K562 (cell line): ENCODE measurements around the gene SUMO3.

Experiments used
- ETV5 ChIP-seq: sonication (generic); formaldehyde crosslinking; IDR thresholded peaks from 2 replicates; pipeline ENCODE4 v1.4.0; 2020; ENCODE audit warnings: low read depth, mild to moderate bottlenecking, missing genetic modification reagents
- IRF2 ChIP-seq: sonication (generic); formaldehyde crosslinking; IDR thresholded peaks from 2 replicates; pipeline ENCODE4 v1.8.1; 2022; ENCODE audit warnings: mild to moderate bottlenecking, missing genetic modification reagents
- JUN ChIP-seq, 2 experiments: sonication (generic) in 1 of 2; formaldehyde crosslinking in 1 of 2; IDR thresholded peaks; 2 replicates each; pipeline versions ENCODE4 v1.6.1 to v1.8.0; 2012 to 2022; ENCODE audit warnings: borderline replicate concordance in 2 of 2, mild to moderate bottlenecking in 2 of 2, improper control_type of control experiment in 1 of 2, low read depth in 1 of 2, low read length in 1 of 2, missing genetic modification reagents in 1 of 2
- PHF20 ChIP-seq: fragments of 450-650 bp; IDR thresholded peaks from 2 replicates; pipeline ENCODE4 v1.6.1; 2018; ENCODE audit not compliant: partially characterized antibody
- SAFB2 ChIP-seq: fragments of 200-400 bp; formaldehyde crosslinking; IDR thresholded peaks from 2 replicates; pipeline ENCODE4 v1.6.1; 2018; ENCODE audit warnings: borderline replicate concordance, low read length, low read depth, moderate library complexity; ENCODE audit not compliant: severe bottlenecking
- SMARCB1 ChIP-seq: IDR thresholded peaks from 2 replicates; pipeline ENCODE4 v1.6.1; 2011; ENCODE audit warnings: improper control_type of control experiment, low read depth; ENCODE audit not compliant: insufficient read length
- SP1 ChIP-seq: sonication (generic); formaldehyde crosslinking; IDR thresholded peaks from 2 replicates; pipeline ENCODE4 v1.8.1; 2022; ENCODE audit warnings: mild to moderate bottlenecking, missing genetic modification reagents
- TF ChIP-seq, protein P1 (sequence below), 3 experiments: IDR thresholded peaks in 2 of 3; conservative IDR thresholded peaks in 1 of 3; 2 replicates each; pipeline ENCODE4 v1.5.1; 2011 to 2012; ENCODE audit warnings: low read length in 3 of 3, mild to moderate bottlenecking in 3 of 3, control low read depth in 2 of 3, improper control_type of control experiment in 1 of 3, inconsistent platforms in 1 of 3, low read depth in 1 of 3, mixed read lengths in 1 of 3, moderate library complexity in 1 of 3; ENCODE audit not compliant: insufficient read depth in 2 of 3

DNA sequence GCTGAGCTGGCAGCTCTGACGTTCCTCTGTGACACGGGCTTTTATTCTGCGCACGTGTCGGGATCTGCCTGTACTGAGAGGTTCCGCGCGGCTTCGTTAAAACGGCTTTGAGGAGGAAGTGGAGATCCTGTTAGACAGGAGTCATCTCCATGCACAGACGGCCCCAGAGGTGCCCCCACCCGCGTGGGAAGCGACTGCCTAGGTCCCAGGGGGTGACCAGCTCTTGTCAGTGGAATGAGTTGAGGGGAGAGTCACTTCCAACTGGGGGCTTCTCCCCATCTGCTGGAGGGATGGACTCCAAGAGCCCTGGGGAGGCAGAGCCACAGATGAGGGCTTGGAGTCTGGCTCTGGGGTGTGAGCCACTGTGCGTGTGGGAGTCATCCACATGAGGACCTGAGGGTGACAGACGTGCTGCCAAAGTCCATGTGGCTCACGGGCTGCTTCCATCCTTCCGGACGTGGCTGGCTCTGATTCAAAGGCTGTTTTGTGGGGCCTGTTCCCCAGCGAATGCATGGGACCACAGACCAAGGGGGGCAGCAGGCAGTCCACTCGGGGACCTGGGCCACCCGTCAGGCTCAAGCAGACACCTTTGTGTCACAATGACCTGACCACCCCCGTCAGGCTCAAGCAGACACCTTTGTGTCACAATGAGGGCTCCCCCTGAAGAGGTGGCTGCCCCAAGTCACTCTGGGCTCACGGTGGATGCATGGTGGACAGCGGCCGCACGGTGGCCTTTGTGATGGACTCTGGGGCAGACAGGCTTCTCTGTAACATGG lies 28.8 kb upstream of the SUMO3 start:
- TF ChIP-seq, protein P1, sequence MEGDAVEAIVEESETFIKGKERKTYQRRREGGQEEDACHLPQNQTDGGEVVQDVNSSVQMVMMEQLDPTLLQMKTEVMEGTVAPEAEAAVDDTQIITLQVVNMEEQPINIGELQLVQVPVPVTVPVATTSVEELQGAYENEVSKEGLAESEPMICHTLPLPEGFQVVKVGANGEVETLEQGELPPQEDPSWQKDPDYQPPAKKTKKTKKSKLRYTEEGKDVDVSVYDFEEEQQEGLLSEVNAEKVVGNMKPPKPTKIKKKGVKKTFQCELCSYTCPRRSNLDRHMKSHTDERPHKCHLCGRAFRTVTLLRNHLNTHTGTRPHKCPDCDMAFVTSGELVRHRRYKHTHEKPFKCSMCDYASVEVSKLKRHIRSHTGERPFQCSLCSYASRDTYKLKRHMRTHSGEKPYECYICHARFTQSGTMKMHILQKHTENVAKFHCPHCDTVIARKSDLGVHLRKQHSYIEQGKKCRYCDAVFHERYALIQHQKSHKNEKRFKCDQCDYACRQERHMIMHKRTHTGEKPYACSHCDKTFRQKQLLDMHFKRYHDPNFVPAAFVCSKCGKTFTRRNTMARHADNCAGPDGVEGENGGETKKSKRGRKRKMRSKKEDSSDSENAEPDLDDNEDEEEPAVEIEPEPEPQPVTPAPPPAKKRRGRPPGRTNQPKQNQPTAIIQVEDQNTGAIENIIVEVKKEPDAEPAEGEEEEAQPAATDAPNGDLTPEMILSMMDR (IDR thresholded peaks at IDR 0.05 in 2 of 3, conservative IDR thresholded peaks at IDR 0.05 in 1 of 3; ENCODE audit: insufficient read depth in 2 of 3, low read depth in 1 of 3, low read length in 3 of 3) = no peak
- TF ChIP-seq SP1 (no peak), IRF2 (CRISPR knock-in tag) (no peak), SAFB2 (no peak), JUN (IDR thresholded peaks at IDR 0.05; ENCODE audit: borderline replicate concordance, low read depth, low read length) (no peak; the same call in 1 of the 2 replicates), JUN (CRISPR knock-in tag; IDR thresholded peaks at IDR 0.05; ENCODE audit: borderline replicate concordance) (no peak), SMARCB1 (no peak), ETV5 (CRISPR knock-in tag) (peak; percentile 67), PHF20 (no peak)
